CD4-positive, alpha-beta T cell treated with Interleukin-10 for 1 hour (primary cell): ENCODE data around the gene BRD3OS.

Source experiments
- DNase-seq: peaks from one replicate; pipeline ENCODE4 v3.0.0-alpha.2; 2020

The BRD3OS gene

DNA sequence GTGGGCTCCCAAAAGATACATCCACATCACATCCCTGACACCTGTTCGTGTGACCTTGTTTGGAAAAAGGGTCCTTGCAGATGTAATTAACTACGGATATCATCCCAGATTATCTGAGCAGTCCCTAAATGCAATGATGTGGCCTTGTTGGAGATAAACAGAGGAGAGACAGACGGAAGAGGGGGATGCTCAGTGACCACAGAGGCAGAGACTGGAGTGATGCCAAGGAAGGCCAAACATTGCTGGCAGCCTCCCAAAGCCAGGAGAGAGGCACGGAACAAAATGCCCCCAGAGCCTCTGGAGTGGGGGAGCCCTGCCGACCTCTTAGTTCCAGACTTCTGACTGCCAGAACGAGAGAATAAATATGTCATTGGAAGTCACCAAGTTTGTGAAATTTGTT, 18.1 kb upstream of the BRD3OS start:
- no peak for DNase-seq

- no peak for DNase-seq
Measured at GRCh38 chr9:134007571-134007970, 17.7 kb upstream of the BRD3OS start.

- DNase-seq: no peak
Measured at GRCh38 chr9:134010310-134011173, 14.7 kb upstream of the BRD3OS start.

- DNase-seq: no peak
Measured at GRCh38 chr9:134011401-134011800, 13.9 kb upstream of the BRD3OS start.

GRCh38 chr9:134014946-134015345, 10.3 kb upstream of the BRD3OS start:
- DNase-seq: no peak

DNA sequence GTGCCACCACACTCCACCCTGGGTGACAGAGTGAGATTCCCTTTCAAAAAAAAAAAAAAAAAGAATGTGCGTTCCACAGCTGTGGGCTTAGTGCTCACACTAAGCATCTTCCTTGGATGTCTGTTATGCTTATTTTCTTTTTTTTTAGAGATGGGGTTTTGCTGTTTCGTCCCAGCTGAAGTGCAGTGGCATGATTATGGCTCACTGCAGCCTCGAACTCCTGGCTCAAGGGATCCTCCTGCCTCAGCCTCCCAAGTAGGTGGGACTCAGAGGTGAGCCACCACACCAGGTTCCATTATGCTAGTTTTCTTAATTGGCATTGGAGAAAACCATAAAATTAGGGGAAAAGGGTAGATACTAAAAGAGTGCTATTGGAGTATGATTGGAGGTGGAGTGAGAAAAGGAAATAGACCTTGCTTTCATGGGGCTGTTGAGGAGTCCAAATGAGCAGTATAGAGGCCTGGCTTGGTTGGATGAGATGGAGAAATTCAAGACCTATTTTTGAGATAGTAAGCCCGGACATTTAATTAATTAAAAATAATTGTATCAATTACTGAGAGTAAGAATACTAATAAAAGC, 978 bp upstream of the BRD3OS start:
- DNase-seq: no peak

DNA sequence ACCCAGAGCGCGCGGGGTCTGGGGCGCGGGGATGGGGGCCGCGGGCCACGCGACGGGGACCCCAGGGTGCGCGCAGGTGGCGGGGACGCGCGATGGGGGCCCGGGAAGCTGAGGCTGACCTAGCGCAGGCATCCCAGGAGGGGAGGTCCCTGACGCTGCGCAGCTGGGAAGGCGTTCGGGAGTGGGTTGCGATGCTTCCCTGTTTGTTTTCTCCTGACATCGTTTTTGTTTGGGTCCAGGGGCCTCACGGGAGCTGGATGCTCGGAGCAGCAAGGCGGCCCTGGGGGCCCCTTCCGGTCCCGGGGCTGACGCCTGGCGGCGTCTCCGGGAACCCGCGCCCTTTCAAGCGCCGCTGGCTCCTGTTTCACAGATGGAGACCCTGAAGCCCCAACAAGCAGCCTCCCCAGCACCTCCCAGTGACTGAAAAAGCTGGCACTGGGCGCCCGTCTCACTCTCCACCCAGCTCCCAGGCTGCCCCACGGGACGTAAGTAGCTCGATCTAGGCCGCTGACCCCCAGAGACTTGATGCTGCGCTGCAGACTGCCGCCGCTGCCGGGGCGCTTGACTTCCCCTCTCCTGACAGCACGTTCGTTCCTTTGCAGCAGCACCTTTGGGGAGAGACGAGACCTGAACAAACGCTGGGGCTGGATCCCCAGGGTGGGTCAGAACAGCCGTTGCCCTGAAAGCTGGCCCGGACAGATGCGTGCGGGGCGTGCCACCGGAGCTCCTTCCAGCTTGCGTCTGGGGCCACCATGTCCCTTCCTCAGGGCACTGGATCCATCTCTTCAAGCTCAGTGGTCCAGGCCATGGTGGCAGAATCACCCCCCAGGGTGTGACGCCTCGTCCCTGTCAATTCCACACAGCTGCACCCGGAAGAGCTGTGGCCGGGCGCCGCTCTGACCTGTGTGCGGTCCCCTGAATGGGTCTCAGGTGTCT, 593 bp downstream of the BRD3OS start:
- DNase-seq: peak; percentile 45

- no peak for DNase-seq
Measured at GRCh38 chr9:134026581-134026980, 1.3 kb downstream of the BRD3OS start.

DNA sequence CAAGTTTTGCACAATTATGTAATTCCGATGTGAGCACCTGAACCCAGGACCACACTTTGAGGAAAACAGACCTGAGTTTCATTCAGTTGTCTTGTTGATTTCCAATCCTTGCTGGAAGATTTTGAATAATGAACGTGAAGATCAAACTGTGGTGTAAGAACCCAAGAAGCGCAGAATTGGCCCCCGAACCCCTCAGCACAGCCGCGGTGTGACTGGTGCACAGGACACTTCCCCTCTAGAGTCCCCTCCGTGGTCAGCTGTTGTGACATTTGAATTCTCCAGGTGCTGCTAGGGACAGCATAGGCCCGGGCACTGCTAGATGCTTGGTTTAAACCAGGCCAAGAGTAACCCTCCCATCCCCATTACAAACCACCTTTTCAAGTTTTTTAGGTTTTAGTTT, 1.7 kb downstream of the BRD3OS start:
- DNase-seq: no peak

- DNase-seq: no peak
Measured at GRCh38 chr9:134027561-134027960, 2.3 kb downstream of the BRD3OS start.

DNA sequence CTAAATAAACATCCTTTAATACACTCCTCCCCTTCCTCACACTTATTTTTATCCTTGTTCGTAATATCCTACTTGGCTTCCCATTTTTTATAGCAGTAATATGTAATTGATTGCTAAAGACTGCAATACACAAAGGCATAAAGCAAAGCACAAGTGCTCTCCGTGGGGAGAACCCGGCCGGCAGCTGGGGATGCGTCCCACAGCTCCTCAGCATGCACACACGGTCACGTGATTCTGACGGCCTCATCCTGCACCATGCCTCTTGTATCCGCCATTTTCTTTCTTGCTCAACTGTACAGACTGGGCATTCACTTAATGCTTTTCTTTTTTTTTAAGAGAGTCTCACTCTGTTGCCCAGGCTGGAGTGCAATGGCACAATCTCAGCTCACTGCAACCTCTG, 2.8 kb downstream of the BRD3OS start:
- DNase-seq: no peak

GRCh38 chr9:134028575-134029247, 3.4 kb downstream of the BRD3OS start:
- no peak for DNase-seq

DNA sequence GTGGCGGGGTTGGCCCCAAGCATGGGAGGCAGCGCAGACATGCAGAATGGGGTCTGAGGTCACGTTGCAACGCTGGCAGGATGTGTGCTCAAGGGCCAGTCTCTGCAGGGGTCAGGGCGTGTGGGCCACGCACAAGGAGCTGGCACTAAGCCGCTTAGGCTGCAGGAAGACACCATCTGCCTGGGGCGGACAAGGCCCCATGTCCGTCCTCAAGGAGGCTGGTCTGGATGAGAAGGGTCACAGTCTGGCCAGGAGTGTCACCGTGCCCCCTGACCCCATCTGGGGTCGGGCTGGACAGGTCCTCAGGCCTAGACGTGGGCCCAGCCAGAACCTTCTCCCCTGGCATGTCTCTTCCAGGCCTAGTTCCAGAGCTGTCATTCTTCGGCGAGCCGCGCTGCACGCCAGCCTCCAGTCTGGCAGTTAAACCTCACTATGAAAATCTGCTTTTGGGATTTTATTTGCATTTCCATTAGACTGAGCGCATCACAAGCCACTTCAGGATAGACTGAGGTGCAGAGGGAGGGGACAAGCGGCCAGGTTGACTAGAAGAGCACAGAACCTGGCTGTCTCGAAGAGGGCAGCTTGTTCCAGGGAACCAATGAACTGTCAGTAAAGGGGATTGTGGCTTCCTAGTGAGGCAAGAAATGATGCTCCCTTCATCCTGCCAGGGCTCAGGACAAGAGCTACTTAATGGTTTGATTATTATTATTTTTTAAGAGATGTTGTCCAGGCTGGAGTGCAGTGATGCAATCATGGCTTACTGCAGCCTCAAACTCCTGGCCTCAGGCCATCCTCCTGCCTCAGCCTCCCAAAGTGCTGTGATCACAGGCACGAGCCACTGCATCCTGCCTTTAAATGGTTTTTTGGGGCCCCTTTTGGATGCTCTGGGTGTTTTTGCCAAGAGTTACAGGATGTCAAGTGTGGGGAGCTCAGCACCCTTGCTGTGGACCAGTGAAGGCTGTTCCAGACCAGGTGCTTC, 4.3 kb downstream of the BRD3OS start:
- no peak for DNase-seq

- no peak for DNase-seq
Measured at GRCh38 chr9:134030821-134031470, 5.7 kb downstream of the BRD3OS start.

- DNase-seq: no peak
Measured at GRCh38 chr9:134031783-134032182, 6.5 kb downstream of the BRD3OS start.

- no peak for DNase-seq
Measured at GRCh38 chr9:134032456-134033222, 7.4 kb downstream of the BRD3OS start.

- no peak for DNase-seq
Measured at GRCh38 chr9:134033516-134034214, 8.4 kb downstream of the BRD3OS start.

GRCh38 chr9:134034215-134035040, 9.1 kb downstream of the BRD3OS start:
- DNase-seq: no peak
